Measurements from ENCODE around the gene CCDC146. TPM values are rescaled to one million over a fixed set of nuclear protein-coding genes. Genes with fewer than 3 reads are reported as not detected.

CCDC146 gene
- total and polyA plus RNA-seq, 10 of the 15 experiments (the other 5 are each of a cell fraction or from before 2014, with no cell fraction given), result 0.28 to 5.3 (median 1.3) TPM

DNA sequence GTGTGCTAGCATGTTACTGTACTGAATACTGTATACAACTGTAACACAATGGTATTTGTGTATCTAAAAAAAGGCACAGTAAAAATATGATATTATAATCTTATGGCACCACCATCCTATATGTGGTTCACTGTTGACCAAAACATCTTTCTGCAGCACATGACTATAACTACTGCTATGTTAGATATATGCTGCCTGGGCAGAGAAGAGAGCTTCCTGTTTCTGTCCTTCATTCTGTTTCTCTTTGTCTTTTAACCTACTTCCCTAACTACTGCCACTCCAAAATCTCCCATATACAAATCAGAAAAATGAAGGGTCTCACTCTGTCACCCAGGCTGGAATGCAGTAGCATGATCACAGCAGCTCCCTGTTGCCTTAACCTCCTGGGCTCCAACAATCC is 86.0 kb downstream of the CCDC146 start:
- peaks cover 17% of the 10 kb centered on the region for H3K9me3 ChIP-seq (replicated peaks; ENCODE audit: control insufficient read depth, insufficient read depth, low read length)
- H3K9ac ChIP-seq (ENCODE audit: control insufficient read depth, insufficient read depth, low read length), result no peak overlapping the region
- in situ Hi-C loops (cut with MboI) (no loop called here), intact Hi-C loops (cut with micrococcal nuclease; ENCODE audit: unreplicated experiment) (no loop called here)
- ChIA-PET POLR2A (interaction anchor here (0.9 kb wide), 1 partner anchor 147 kb away, joined by 3 read pairs; no protein-coding TSS in a partner anchor), RAD21 (ENCODE audit: unreplicated experiment) (no interaction called here), SMC1A (ENCODE audit: uncharacterized antibody, unreplicated experiment) (interaction anchor here (1.4 to 4.1 kb wide), 2 partner anchors 38 to 120 kb away, joined by 4 to 14 read pairs; no protein-coding TSS in a partner anchor), CTCF (interaction anchor here (1.0 kb wide), 1 partner anchor 38 kb away, joined by 3 read pairs; no protein-coding TSS in a partner anchor)
- peaks cover 12% of the 10 kb centered on the region for H3K4me1 ChIP-seq (ENCODE audit: control insufficient read depth, insufficient read depth, low read length)
- DNase-seq (ENCODE audit: low read depth, low spot score) (no peak), ATAC-seq (no peak), FAIRE-seq (no peak)
- no peak overlapping the region for H3K4me3 ChIP-seq
- H3K27ac ChIP-seq (ENCODE audit: control insufficient read depth, insufficient read depth), result no peak overlapping the region
- H3K36me3 ChIP-seq (ENCODE audit: control insufficient read depth in 2 of 2, insufficient read depth in 2 of 2, low read length in 1 of 2), result no peaks in the 10 kb centered on the region
- no peak overlapping the region for H3K4me2 ChIP-seq (ENCODE audit: control insufficient read depth, insufficient read depth)
- no TSS peak for BruUV-seq (replicated peaks)
- H4K20me1 ChIP-seq (ENCODE audit: control insufficient read depth, insufficient read depth), result no peaks in the 10 kb centered on the region
- no peaks in the 10 kb centered on the region for H3K27me3 ChIP-seq (replicated peaks in 1 of 2; ENCODE audit: control insufficient read depth in 2 of 2, insufficient read depth in 2 of 2, low read length in 1 of 2)
- no peaks in the 10 kb centered on the region for H3K79me2 ChIP-seq (ENCODE audit: control insufficient read depth, insufficient read depth, low read length)
- no peak overlapping the region for H2AFZ ChIP-seq (ENCODE audit: control insufficient read depth, low read depth, low read length)
- no peak for TF ChIP-seq ZNF384 (IDR thresholded peaks at IDR 0.05; ENCODE audit: borderline replicate concordance, low read depth, low read length)
- no peak for TF ChIP-seq SREBF2 (IDR thresholded peaks at IDR 0.05; ENCODE audit: low read length)
- no peak for TF ChIP-seq ZNF622 (IDR thresholded peaks at IDR 0.05)
- no peak for TF ChIP-seq CBX3 (IDR thresholded peaks at IDR 0.05; ENCODE audit: borderline replicate concordance, low read depth)
- no peak for TF ChIP-seq SRF (IDR thresholded peaks at IDR 0.05; ENCODE audit: low read depth in 2 of 2, low read length in 2 of 2)
- TF ChIP-seq KAT2A (conservative IDR thresholded peaks at IDR 0.05; ENCODE audit: control insufficient read depth, low read depth, low read length), result no peak
- TF ChIP-seq, protein P1, sequence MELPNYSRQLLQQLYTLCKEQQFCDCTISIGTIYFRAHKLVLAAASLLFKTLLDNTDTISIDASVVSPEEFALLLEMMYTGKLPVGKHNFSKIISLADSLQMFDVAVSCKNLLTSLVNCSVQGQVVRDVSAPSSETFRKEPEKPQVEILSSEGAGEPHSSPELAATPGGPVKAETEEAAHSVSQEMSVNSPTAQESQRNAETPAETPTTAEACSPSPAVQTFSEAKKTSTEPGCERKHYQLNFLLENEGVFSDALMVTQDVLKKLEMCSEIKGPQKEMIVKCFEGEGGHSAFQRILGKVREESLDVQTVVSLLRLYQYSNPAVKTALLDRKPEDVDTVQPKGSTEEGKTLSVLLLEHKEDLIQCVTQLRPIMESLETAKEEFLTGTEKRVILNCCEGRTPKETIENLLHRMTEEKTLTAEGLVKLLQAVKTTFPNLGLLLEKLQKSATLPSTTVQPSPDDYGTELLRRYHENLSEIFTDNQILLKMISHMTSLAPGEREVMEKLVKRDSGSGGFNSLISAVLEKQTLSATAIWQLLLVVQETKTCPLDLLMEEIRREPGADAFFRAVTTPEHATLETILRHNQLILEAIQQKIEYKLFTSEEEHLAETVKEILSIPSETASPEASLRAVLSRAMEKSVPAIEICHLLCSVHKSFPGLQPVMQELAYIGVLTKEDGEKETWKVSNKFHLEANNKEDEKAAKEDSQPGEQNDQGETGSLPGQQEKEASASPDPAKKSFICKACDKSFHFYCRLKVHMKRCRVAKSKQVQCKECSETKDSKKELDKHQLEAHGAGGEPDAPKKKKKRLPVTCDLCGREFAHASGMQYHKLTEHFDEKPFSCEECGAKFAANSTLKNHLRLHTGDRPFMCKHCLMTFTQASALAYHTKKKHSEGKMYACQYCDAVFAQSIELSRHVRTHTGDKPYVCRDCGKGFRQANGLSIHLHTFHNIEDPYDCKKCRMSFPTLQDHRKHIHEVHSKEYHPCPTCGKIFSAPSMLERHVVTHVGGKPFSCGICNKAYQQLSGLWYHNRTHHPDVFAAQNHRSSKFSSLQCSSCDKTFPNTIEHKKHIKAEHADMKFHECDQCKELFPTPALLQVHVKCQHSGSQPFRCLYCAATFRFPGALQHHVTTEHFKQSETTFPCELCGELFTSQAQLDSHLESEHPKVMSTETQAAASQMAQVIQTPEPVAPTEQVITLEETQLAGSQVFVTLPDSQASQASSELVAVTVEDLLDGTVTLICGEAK (IDR thresholded peaks at IDR 0.05; ENCODE audit: borderline replicate concordance), result no peak
- TF ChIP-seq ZBTB4 (CRISPR knock-in tag; IDR thresholded peaks at IDR 0.05), result no peak
- TF ChIP-seq YBX1 (IDR thresholded peaks at IDR 0.05), result no peak
- TF ChIP-seq, protein P2, sequence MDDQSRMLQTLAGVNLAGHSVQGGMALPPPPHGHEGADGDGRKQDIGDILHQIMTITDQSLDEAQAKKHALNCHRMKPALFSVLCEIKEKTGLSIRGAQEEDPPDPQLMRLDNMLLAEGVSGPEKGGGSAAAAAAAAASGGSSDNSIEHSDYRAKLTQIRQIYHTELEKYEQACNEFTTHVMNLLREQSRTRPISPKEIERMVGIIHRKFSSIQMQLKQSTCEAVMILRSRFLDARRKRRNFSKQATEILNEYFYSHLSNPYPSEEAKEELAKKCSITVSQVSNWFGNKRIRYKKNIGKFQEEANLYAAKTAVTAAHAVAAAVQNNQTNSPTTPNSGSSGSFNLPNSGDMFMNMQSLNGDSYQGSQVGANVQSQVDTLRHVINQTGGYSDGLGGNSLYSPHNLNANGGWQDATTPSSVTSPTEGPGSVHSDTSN (IDR thresholded peaks at IDR 0.05; ENCODE audit: insufficient replicate concordance, low read depth, low read length), result no peak
- no peak for TF ChIP-seq ZNF687 (IDR thresholded peaks at IDR 0.05)
- no peak for TF ChIP-seq PAX8 (IDR thresholded peaks at IDR 0.05)

Data from GM12878 (cell line).